Fibroblast of lung (primary cell): ENCODE data around the gene GRAMD4.

Experiments used
- EZH2 ChIP-seq: IDR thresholded peaks from 2 replicates; pipeline ENCODE4 v1.5.1; 2012; ENCODE audit warnings: low read length, control low read depth, mild to moderate bottlenecking; ENCODE audit errors: missing control alignments
- TF ChIP-seq, protein P1 (sequence below), 2 donors: IDR thresholded peaks in 1 of 2; conservative IDR thresholded peaks in 1 of 2; 1 replicate in 1 of 2; 2 replicates in 1 of 2; pipeline ENCODE4 v1.5.1; 2011 to 2012; ENCODE audit warnings: low read length in 2 of 2, control low read depth in 1 of 2, inconsistent platforms in 1 of 2, low read depth in 1 of 2, mild to moderate bottlenecking in 1 of 2

DNA sequence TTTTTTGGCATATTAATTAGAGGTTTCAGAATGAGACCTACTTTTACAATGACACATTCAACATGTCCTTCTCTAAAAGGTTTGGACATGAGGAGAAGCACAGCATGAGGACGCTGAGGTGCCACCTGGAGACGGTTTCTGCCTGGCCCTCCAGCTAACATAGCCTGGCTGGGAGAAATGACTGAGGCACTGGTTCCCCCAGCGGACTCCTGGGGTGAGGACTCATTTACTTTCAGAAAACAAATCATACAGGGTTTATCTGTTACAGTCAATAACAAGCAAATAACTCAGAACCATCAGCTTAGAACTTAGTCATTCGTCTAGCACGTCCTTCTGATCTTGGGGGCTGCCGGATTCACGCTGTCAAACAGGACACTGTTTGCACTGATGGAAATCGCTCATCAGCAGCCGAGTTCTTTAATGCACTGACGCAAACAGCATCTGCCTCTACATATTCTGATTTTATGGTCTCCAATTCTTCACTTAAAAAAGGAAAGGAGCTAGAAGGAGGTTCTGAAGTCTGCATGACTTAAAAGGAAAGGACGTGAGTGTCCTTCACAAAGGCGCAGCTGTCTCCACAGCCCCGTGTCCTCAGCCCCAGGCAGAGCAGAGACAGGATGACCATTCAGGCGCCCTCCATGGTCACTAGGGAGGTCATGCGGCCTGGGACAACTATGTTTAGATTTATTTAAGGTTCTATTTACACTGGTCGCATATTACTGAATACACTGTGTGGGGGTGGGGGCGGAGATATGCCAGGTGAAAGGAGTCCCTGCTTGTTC is 73.6 kb downstream of the GRAMD4 start:
- TF ChIP-seq, protein P1, sequence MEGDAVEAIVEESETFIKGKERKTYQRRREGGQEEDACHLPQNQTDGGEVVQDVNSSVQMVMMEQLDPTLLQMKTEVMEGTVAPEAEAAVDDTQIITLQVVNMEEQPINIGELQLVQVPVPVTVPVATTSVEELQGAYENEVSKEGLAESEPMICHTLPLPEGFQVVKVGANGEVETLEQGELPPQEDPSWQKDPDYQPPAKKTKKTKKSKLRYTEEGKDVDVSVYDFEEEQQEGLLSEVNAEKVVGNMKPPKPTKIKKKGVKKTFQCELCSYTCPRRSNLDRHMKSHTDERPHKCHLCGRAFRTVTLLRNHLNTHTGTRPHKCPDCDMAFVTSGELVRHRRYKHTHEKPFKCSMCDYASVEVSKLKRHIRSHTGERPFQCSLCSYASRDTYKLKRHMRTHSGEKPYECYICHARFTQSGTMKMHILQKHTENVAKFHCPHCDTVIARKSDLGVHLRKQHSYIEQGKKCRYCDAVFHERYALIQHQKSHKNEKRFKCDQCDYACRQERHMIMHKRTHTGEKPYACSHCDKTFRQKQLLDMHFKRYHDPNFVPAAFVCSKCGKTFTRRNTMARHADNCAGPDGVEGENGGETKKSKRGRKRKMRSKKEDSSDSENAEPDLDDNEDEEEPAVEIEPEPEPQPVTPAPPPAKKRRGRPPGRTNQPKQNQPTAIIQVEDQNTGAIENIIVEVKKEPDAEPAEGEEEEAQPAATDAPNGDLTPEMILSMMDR (conservative IDR thresholded peaks at IDR 0.05 in 1 of 2, IDR thresholded peaks at IDR 0.05 in 1 of 2; ENCODE audit: low read depth in 1 of 2, low read length in 2 of 2), result no peak
- no peak for TF ChIP-seq EZH2
